ENCODE measurements around the gene TCEA2.

- TF ChIP-seq POLR2A (IDR thresholded peaks at IDR 0.05; ENCODE audit: low read length) (no peak), GATA1 (IDR thresholded peaks at IDR 0.05; ENCODE audit: low read depth, low read length) (no peak)
These were observed 29.0 kb upstream of the TCEA2 start for GRCh38 chr20:64033981-64034493.

Measured in erythroblast (primary cell).